H1 (cell line): ENCODE measurements around the gene FRMD4A.

Experiments used
- BACH1 ChIP-seq: IDR thresholded peaks from 2 replicates; pipeline ENCODE4 v1.6.1; 2012; ENCODE audit warnings: low read length, improper control_type of control experiment
- BCL11A ChIP-seq, 2 experiments: IDR thresholded peaks; one replicate each; pipeline ENCODE4 v1.6.1; 2011; ENCODE audit warnings: low read depth in 2 of 2, low read length in 2 of 2, mild to moderate bottlenecking in 2 of 2
- CHD1 ChIP-seq: IDR thresholded peaks from 2 replicates; pipeline ENCODE4 v1.6.1; 2012; ENCODE audit warnings: low read depth, low read length, improper control_type of control experiment
- HDAC6 ChIP-seq: IDR thresholded peaks from one replicate; pipeline ENCODE4 v1.7.1; 2012; ENCODE audit warnings: low read depth, mild to moderate bottlenecking, inconsistent platforms, low read length, moderate library complexity
- KDM1A ChIP-seq: fragments of 200-600, 300-600 bp; sonication (generic); IDR thresholded peaks from 2 replicates; pipeline ENCODE4 v1.7.1; 2016; ENCODE audit warnings: mild to moderate bottlenecking, low read length, borderline replicate concordance
- MAFK ChIP-seq: IDR thresholded peaks from 2 replicates; pipeline ENCODE4 v1.6.1; 2012; ENCODE audit warnings: low read depth, mild to moderate bottlenecking, improper control_type of control experiment, low read length
- NRF1 ChIP-seq: IDR thresholded peaks from 2 replicates; pipeline ENCODE4 v1.6.1; 2011; ENCODE audit warnings: mild to moderate bottlenecking, low read depth, low read length, improper control_type of control experiment
- POU5F1 ChIP-seq: IDR thresholded peaks from 2 replicates; pipeline ENCODE4 v1.6.1; 2011; ENCODE audit warnings: low read depth, mild to moderate bottlenecking, low read length, moderate library complexity
- RAD21 ChIP-seq, 2 experiments: IDR thresholded peaks in 1 of 2; conservative IDR thresholded peaks in 1 of 2; 2 replicates each; pipeline ENCODE4 v1.6.1; 2011; ENCODE audit warnings: low read depth in 2 of 2, low read length in 2 of 2, improper control_type of control experiment in 1 of 2, inconsistent platforms in 1 of 2, mild to moderate bottlenecking in 1 of 2, moderate library complexity in 1 of 2
- SUZ12 ChIP-seq: fragments of 200-600 bp; sonication (generic); IDR thresholded peaks from 2 replicates; pipeline ENCODE4 v1.6.1; 2012; ENCODE audit warnings: mild to moderate bottlenecking, inconsistent platforms, low read length, moderate library complexity, mixed read lengths
- TF ChIP-seq, protein P1 (sequence below), 3 experiments: IDR thresholded peaks; 1 replicate in 2 of 3; 2 replicates in 1 of 3; pipeline versions ENCODE4 v1.5.1 to v1.6.1; 2011; ENCODE audit warnings: low read length in 3 of 3, mild to moderate bottlenecking in 3 of 3, inconsistent platforms in 2 of 3, low read depth in 1 of 3, moderate library complexity in 1 of 3; ENCODE audit not compliant: insufficient read depth in 1 of 3; ENCODE audit errors: control extremely low read depth in 1 of 3
- TF ChIP-seq, protein P2 (sequence below): IDR thresholded peaks from 2 replicates; pipeline ENCODE4 v1.6.1; 2012; ENCODE audit warnings: low read length, inconsistent platforms

DNA sequence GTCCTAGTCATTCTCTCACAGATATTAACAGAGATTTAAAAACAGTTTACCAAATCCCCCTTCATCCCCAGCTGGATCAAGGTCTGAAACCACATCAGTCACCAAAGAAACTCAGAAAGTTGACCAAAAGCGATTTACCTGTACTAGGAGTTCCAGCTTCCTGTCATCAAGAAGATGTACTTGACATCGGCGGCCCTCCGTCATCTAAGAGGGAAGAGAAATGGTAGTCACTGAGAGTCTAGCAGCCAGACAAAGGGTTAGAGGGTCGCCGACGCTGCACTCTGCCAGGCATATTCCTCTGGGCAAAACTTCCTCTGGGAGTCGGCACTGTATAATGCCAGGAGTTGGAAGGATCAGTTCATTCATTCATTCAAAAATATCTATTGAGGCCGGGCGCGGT is 472.0 kb downstream of the FRMD4A start:
- no peak for TF ChIP-seq BCL11A (IDR thresholded peaks at IDR 0.05; ENCODE audit: low read depth in 2 of 2, low read length in 2 of 2)
- TF ChIP-seq, protein P1, sequence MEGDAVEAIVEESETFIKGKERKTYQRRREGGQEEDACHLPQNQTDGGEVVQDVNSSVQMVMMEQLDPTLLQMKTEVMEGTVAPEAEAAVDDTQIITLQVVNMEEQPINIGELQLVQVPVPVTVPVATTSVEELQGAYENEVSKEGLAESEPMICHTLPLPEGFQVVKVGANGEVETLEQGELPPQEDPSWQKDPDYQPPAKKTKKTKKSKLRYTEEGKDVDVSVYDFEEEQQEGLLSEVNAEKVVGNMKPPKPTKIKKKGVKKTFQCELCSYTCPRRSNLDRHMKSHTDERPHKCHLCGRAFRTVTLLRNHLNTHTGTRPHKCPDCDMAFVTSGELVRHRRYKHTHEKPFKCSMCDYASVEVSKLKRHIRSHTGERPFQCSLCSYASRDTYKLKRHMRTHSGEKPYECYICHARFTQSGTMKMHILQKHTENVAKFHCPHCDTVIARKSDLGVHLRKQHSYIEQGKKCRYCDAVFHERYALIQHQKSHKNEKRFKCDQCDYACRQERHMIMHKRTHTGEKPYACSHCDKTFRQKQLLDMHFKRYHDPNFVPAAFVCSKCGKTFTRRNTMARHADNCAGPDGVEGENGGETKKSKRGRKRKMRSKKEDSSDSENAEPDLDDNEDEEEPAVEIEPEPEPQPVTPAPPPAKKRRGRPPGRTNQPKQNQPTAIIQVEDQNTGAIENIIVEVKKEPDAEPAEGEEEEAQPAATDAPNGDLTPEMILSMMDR (IDR thresholded peaks at IDR 0.05; ENCODE audit: control extremely low read depth in 1 of 3, insufficient read depth in 1 of 3, low read depth in 1 of 3, low read length in 3 of 3) = no peak
- TF ChIP-seq BACH1 = no peak
- TF ChIP-seq CHD1 = no peak
- TF ChIP-seq MAFK = no peak
- no peak for TF ChIP-seq POU5F1
- TF ChIP-seq RAD21 (IDR thresholded peaks at IDR 0.05 in 1 of 2, conservative IDR thresholded peaks at IDR 0.05 in 1 of 2; ENCODE audit: low read depth in 2 of 2, low read length in 2 of 2) = no peak
- TF ChIP-seq, protein P2, sequence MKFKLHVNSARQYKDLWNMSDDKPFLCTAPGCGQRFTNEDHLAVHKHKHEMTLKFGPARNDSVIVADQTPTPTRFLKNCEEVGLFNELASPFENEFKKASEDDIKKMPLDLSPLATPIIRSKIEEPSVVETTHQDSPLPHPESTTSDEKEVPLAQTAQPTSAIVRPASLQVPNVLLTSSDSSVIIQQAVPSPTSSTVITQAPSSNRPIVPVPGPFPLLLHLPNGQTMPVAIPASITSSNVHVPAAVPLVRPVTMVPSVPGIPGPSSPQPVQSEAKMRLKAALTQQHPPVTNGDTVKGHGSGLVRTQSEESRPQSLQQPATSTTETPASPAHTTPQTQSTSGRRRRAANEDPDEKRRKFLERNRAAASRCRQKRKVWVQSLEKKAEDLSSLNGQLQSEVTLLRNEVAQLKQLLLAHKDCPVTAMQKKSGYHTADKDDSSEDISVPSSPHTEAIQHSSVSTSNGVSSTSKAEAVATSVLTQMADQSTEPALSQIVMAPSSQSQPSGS = no peak
- TF ChIP-seq NRF1 = no peak
- TF ChIP-seq SUZ12 = no peak
- TF ChIP-seq HDAC6 = no peak
- no peak for TF ChIP-seq KDM1A
